HFF-Myc (cell line): Measurements from ENCODE around the gene ACOX1.

Source experiments
- DNase-seq: peaks from one replicate; pipeline ENCODE4 v3.0.0-alpha.2; 2011; ENCODE audit warnings: low read depth; ENCODE audit errors: extremely low read depth
- H3K4me3 ChIP-seq: replicated peaks from 2 replicates; pipeline ENCODE4 v1.5.1; 2011; ENCODE audit warnings: low read depth, mild to moderate bottlenecking, control low read depth, low read length
- TF ChIP-seq, protein P1 (sequence below): IDR thresholded peaks from 2 replicates; pipeline ENCODE4 v1.5.1; 2012; ENCODE audit warnings: mild to moderate bottlenecking, low read depth, low read length, control low read depth; ENCODE audit errors: missing control alignments

ACOX1 gene

DNA sequence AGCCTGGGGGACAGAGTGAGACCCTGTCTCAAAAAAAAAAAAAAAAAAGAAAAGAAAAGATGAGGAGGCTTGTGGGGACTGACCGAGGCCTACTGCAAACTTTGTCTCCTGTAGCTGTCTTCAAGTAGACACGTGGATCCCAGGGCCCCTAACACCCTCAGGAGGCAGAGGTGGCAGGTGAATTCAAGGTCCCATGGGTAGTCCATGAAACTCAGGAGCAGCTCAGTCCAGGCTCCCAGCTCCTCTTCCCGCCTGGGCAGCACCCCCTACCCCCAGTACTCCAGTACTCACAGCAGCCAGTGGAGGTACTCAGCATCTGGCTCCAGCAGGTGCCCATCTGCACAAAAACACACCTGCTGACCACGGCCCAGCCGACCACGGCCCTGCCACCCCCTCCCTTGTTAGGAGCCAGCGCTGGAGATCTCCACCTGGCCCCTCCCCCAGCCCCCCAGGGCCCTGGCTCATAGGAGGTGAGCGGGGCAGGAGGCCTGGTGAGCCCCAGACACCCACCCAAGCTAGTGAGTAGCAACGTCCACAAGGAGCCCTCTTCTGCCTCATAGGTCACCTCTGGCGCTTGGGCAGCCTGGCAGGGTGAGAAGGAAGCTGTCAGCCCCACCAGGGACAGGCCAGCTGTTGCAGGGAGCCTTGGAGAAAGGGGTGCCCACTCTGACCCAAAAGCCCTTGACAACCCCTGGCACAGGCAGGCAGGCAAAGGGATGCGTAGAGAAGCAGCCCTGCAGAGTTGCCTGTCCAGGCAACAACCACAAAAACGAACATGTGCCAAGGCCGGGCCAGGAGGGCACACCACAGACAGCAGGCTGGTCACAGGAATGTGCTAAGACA, 78.1 kb downstream of the ACOX1 start:
- no peak overlapping the region for H3K4me3 ChIP-seq
- TF ChIP-seq, protein P1, sequence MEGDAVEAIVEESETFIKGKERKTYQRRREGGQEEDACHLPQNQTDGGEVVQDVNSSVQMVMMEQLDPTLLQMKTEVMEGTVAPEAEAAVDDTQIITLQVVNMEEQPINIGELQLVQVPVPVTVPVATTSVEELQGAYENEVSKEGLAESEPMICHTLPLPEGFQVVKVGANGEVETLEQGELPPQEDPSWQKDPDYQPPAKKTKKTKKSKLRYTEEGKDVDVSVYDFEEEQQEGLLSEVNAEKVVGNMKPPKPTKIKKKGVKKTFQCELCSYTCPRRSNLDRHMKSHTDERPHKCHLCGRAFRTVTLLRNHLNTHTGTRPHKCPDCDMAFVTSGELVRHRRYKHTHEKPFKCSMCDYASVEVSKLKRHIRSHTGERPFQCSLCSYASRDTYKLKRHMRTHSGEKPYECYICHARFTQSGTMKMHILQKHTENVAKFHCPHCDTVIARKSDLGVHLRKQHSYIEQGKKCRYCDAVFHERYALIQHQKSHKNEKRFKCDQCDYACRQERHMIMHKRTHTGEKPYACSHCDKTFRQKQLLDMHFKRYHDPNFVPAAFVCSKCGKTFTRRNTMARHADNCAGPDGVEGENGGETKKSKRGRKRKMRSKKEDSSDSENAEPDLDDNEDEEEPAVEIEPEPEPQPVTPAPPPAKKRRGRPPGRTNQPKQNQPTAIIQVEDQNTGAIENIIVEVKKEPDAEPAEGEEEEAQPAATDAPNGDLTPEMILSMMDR = no peak
- no peak for DNase-seq

DNA sequence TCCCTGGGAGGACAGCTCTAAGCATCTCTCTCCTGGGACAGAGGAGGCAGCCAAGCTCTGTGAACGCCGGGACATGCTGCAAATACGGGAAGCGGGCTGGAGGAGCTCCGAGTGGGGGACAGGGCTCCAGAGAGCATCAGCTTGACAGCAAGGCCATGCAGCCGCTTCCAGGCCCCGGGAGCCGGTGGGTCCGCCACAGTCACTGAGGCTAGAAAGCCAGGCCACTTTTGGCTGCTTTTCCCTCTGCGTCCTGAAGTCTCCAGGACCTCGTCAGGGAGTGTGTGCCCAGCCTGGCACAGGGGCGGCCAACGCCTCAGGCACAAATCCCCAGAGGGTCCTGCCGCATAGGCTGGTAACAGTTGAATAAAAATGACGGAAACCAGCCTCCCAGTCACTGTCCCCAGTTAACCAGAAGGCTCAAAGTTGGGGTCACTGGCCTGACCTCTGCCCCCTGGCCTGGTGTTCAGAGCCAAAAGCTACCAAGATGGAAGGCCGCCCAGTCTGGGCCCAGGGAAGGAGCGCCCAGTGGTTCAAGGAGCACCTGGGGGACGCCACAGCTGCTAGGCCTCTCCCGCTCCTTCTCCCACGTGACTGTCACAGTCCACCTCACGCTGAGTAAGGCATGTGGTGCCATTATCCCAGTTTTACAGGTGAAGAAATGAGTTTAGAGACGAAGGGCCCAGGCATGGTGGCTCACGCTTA, 79.0 kb downstream of the ACOX1 start:
- no peak for DNase-seq
- TF ChIP-seq, protein P1 = no peak
- H3K4me3 ChIP-seq = no peak overlapping the region

DNA sequence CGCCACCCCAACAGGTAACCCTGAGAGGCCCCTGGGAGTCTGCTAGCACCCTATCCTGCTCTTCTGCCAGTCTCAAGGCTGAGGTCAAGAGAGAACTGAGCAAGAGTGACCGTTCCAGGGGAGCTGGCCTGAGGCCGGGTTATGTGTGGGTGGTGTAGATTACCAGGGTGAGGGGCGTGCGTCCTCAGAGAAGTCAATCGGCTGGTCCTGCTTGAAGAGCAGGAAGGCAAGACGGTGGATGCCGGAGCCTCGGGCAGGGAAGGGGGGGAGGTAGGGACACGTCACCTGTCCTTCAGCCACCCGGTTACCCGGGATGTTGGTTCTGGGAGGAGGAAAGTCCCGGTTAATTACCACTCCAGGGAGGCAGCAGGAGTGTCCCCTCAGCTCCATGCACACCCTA, 79.6 kb downstream of the ACOX1 start:
- H3K4me3 ChIP-seq = no peak overlapping the region
- no peak for DNase-seq
- TF ChIP-seq, protein P1 = no peak

DNA sequence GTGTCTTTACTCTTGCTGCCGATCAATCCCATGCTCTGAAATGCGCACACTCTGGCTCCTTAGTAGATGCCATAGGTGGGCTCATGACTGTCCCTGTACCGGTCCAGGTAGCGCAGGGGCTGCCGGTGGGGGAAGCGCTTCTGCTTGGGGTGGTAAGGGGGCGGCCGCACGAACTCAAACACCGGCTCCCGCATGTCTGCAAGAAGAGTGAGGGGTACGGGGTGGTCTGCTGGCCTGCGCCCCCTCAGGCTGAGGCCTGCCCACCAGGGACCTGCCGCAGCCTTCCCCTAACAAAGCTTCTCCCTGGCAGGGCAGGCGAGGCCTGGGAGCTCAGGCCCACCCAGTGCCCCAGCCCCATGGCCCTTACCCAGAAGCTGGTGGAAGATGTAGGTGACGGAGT, 80.2 kb downstream of the ACOX1 start:
- TF ChIP-seq, protein P1 = no peak
- no peak overlapping the region for H3K4me3 ChIP-seq
- no peak for DNase-seq

DNA sequence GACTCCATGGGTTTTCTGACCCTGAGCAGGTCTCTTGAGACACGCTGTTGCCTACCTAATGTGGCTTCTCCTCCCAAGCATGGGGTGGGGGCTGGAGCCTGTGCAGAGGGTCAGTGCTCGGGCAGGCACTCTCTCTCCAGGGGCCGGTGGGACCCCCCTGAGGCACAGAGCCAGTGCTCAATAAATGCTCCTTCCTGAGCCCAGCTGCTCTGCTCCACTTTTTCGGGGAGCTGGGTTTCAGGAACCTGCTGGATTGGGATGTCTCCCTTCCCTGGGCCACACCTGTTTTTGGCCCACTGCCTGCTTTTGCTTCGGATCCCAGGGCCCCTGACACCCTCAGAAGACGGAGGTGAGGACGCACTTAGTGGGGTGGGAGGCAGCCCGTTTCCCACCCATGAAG, 80.9 kb downstream of the ACOX1 start:
- no peak overlapping the region for H3K4me3 ChIP-seq
- no peak for DNase-seq
- TF ChIP-seq, protein P1 = no peak

DNA sequence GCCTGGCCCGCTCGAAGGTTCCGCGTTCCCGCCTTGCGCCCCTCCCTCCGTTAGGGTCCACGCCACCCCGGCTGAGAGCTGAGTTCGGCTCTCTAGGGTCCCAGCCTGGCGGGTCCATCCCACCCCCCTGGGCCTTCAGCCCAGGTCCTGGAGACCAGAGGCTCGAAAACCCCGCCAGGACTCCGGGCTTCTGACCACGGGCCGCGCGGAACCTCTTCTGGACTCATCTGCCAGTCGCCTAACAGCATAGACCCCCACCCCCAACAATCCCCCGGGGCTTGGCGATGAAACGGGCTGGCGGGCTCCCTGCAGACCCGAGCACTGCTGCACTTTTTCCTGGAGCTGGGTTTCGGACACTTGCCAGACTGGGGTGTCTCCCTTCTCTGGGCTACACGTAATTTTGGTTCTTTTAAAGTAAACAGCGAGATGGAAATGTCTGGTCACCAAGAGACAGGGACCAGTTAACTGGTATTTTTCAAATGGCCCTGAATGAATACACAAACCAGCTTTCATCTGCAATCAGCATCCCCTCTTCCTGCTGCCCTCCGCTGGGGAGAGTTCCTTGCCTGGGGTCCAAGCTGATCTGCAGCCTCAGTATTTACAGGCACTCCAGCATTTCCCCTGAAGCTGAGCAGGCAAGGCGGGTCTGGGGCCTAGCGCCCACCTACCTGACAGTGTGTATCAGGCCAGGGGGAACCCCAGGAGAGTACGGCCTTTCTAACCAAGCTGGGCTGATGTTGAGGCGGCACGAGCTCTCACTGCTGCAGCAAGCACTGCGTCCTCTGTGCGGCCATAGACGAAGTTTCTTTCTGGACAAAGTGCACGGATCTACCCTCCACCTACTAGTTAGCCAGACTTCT, 81.6 kb downstream of the ACOX1 start:
- no peak for DNase-seq
- peak overlapping the region; percentile 74 for H3K4me3 ChIP-seq
- TF ChIP-seq, protein P1 = no peak
